DMS153 treated with DMSO at 0.1 percent for 48 hours (cell line): Measurements from ENCODE around the gene B3GALT2.
"Not testable (repeated sequence)": the region's sequence is repeated elsewhere in the genome, so short reads cannot be mapped to it uniquely, and the experiment has no call there.

Experiments used
- DNase-seq: peaks from one replicate; lab custom pipeline; 2025; ENCODE audit not compliant: unreplicated experiment; lab: John Stamatoyannopoulos, UW

Gene B3GALT2

GRCh38 chr1:193185901-193186731, at the start of gene B3GALT2:
Gene B3GALT2, minus strand, starts transcription at chr1:193186613. Its CDS starts 5,051 bp downstream, at chr1:193181562.
- peak; percentile 91 for DNase-seq

- DNase-seq, result no peak
Observed at GRCh38 chr1:193234530-193234929, 48.1 kb upstream of the B3GALT2 start.

GRCh38 chr1:193231146-193231545, 44.7 kb upstream of the B3GALT2 start:
- DNase-seq, result not testable (repeated sequence)

- DNase-seq, result no peak
Observed at GRCh38 chr1:193229136-193229535, 42.7 kb upstream of the B3GALT2 start.

GRCh38 chr1:193222056-193222615, 35.7 kb upstream of the B3GALT2 start:
- no peak for DNase-seq

- no peak for DNase-seq
Observed at GRCh38 chr1:193221651-193222050, 35.2 kb upstream of the B3GALT2 start.

- DNase-seq, result no peak
Observed at GRCh38 chr1:193219391-193219790, 33.0 kb upstream of the B3GALT2 start.

GRCh38 chr1:193216920-193217319, 30.5 kb upstream of the B3GALT2 start:
- DNase-seq, result peak; percentile 63

- DNase-seq, result no peak
Observed at GRCh38 chr1:193213998-193214397, 27.6 kb upstream of the B3GALT2 start.

GRCh38 chr1:193212637-193213036, 26.2 kb upstream of the B3GALT2 start:
- no peak for DNase-seq

GRCh38 chr1:193211539-193211938, 25.1 kb upstream of the B3GALT2 start:
- DNase-seq, result no peak

GRCh38 chr1:193210996-193211395, 24.6 kb upstream of the B3GALT2 start:
- DNase-seq, result no peak

GRCh38 chr1:193201021-193201420, 14.6 kb upstream of the B3GALT2 start:
- DNase-seq, result no peak

- no peak for DNase-seq
Observed at GRCh38 chr1:193199940-193200339, 13.5 kb upstream of the B3GALT2 start.

GRCh38 chr1:193192586-193192985, 6.2 kb upstream of the B3GALT2 start:
- no peak for DNase-seq

GRCh38 chr1:193190096-193190744, 3.8 kb upstream of the B3GALT2 start:
- DNase-seq, result no peak

- DNase-seq, result peak; percentile 23
Observed at GRCh38 chr1:193189442-193190095, 3.2 kb upstream of the B3GALT2 start.

GRCh38 chr1:193188915-193189314, 2.5 kb upstream of the B3GALT2 start:
- DNase-seq, result not testable (repeated sequence)

GRCh38 chr1:193187114-193187513, 701 bp upstream of the B3GALT2 start:
- peak; percentile 23 for DNase-seq

GRCh38 chr1:193185211-193185610, 1.2 kb downstream of the B3GALT2 start:
- peak; percentile 56 for DNase-seq

- DNase-seq, result no peak
Observed at GRCh38 chr1:193184776-193185175, 1.6 kb downstream of the B3GALT2 start.
